AG09319 (cell line): ENCODE results near the gene ABT1.

Source experiments
- DNase-seq: peaks from one replicate; pipeline ENCODE4 v3.0.0-alpha.2; 2010; ENCODE audit warnings: low read depth; ENCODE audit errors: extremely low read depth
- TF ChIP-seq, protein P1 (sequence below): IDR thresholded peaks from 2 replicates; pipeline ENCODE4 v1.5.1; 2011; ENCODE audit warnings: low read depth, mild to moderate bottlenecking, inconsistent platforms, low read length, moderate library complexity

The ABT1 gene

DNA sequence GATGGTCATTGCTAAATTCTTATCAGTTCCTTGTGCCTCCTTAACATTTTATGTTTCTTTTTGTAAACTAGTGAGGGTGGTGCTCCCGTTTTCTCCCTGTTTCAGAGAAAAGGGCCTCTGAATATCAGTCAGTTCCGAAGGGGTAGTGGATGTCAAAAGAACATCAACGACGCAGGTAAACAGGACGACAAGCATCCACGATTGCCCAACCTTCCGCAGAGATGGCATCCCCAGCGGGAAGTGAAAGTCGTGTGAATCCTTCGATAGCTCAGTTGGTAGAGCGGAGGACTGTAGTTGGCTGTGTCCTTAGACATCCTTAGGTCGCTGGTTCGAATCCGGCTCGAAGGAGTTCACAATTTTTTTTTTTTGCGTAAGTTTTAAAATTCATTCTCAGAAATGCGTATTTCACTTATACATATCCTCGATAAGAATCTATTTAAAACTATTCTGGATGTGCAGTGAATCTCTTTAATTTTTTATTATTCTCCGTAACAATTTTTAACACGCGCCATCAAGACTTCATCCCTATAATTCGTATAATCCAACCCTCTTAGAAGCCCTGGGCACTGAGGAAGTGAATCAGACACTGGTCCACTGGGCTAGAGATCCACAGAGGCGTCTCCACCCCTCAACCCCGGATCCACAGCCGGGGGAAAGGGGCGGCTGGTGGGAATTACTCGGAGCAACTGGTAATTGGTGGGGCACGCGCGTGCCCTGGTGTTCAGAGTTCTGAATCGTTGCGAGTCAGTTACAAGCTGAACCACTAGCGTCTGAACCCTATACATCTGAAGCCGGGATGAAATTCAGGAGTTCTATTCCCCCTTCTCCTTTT lies 27.9 kb upstream of the ABT1 start:
- TF ChIP-seq, protein P1, sequence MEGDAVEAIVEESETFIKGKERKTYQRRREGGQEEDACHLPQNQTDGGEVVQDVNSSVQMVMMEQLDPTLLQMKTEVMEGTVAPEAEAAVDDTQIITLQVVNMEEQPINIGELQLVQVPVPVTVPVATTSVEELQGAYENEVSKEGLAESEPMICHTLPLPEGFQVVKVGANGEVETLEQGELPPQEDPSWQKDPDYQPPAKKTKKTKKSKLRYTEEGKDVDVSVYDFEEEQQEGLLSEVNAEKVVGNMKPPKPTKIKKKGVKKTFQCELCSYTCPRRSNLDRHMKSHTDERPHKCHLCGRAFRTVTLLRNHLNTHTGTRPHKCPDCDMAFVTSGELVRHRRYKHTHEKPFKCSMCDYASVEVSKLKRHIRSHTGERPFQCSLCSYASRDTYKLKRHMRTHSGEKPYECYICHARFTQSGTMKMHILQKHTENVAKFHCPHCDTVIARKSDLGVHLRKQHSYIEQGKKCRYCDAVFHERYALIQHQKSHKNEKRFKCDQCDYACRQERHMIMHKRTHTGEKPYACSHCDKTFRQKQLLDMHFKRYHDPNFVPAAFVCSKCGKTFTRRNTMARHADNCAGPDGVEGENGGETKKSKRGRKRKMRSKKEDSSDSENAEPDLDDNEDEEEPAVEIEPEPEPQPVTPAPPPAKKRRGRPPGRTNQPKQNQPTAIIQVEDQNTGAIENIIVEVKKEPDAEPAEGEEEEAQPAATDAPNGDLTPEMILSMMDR: peak; percentile 26
- peak; percentile 87 for DNase-seq

DNA sequence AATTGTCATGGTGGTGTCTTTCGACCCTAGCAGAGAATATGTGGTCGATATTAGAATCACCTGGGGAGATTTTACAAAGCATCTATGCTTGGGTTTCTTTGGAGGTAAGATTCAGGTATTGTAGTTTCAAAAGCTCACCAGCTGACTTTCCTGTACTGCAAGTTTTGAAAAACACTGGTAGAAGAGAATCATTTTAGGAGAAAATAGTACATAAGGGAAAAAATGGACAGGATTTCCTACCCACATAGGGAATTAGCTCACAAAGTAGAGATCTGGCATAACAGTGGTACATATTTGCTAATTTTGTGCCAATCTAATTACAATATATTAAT lies 27.4 kb upstream of the ABT1 start:
- no peak for DNase-seq
- TF ChIP-seq, protein P1: no peak

DNA sequence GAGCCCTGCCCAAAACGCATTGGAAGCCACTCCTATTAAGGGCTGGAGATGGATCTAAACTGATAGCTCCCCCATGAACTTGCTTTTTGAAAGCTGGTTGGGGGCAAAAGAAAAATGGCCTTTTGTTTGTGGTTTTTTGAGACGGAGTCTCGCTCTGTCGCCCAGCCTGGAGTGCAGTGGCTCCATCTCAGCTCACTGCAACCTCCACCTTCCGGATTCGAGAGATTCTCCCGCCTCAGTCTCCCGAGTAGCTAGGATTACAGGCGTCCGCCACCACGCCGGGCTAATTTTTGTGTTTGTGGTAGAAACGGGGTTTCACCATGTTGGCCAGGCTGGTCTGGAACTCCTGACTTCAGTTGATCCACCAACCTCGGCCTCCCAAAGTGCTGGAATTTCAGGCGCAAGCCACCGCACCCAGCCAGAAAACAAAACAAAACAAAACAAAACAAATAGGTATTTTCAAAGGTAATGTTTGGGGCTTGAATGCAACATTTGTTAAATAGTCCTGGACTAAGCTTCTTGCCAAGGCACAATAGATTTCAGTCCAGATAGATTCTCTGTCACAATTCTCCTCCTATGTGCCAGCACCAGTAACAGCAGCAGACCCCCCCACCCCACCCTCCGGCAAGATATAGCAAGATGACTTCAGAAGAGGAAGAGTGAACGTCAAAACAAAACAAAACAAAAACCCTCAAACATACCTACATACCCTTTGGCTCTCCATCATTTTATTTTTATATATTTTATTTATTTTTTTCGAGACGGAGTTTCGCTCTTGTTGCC lies 26.5 kb upstream of the ABT1 start:
- no peak for DNase-seq
- TF ChIP-seq, protein P1: no peak

DNA sequence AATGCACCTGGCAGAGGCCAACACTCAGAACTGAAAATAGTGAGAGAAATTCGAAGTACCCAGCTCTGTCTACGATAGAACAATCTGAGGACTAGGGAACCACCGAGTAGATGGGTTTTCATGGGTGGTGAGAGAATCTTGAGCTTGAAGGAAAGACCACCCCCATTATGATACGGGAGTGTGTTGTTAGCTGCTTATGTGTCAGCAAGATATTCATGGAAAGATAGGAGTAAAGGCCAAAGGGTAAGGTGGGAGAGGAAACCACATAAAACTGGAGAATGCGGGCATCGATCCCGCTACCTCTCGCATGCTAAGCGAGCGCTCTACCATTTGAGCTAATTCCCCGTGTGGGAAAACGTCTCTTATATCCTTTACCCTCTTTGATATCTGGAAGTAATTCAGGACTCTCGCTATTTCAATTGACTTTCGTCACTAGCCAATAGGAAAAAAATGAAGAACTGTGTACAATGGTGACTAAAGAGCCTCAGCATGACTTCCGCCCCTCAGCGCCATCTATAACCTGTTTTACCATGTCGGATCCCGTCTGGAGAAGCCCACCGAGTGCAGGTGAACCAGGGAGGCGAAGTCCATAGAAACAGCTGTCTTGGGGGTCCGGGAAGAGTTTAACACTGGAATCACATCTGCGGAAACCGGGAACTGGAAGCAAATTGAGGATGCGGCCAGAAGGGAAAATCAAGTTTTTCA lies 25.0 kb upstream of the ABT1 start:
- TF ChIP-seq, protein P1: no peak
- DNase-seq: peak; percentile 79

DNA sequence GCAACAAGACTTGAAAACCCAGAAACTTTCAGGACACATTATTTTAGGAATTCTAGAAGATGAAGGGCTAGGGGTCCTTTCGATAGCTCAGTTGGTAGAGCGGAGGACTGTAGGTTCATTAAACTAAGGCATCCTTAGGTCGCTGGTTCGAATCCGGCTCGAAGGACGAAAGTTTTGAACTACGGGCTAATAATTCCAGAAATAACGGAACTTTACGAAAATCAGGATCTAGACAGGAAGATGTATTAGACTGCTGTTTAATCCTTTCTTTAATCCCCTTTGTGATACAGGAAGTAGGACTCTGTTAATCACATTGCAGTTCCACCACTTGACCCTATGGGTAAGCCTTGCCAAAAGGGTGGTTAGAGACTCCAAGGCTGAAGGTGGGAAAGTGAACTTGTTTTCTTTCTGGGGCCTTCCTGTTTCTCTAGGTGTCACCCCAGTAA lies 21.2 kb upstream of the ABT1 start:
- TF ChIP-seq, protein P1: no peak
- no peak for DNase-seq

DNA sequence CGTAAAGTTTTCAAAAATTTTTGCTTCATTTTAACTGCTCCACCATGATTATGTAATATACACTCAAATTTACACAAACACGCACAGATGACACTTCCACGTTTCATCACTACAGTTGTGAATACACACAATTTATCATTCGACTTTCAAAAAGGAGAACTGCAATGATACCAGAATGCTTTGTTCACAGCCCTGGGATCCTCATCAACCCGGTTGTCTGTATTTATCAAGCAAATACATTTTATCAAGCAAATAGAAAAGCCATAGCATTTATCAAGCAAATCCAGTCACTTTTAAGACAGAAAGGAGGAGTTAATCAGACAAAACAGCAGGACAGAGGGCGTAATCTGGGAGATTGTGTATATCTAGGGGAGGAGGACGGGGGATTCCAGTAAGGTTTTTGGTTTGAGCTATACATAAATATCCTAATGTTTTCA lies 20.3 kb upstream of the ABT1 start:
- DNase-seq: no peak
- TF ChIP-seq, protein P1: no peak
